CD4-positive, alpha-beta T cell treated with Interleukin-21 for 1 hour (primary cell): ENCODE data around the gene SFSWAP.
"Not testable (repeated sequence)": the region's sequence is repeated elsewhere in the genome, so short reads cannot be mapped to it uniquely, and the experiment has no call there.

Source experiments
- DNase-seq: peaks from one replicate; pipeline ENCODE4 v3.0.0-alpha.2; 2020

SFSWAP gene

DNA sequence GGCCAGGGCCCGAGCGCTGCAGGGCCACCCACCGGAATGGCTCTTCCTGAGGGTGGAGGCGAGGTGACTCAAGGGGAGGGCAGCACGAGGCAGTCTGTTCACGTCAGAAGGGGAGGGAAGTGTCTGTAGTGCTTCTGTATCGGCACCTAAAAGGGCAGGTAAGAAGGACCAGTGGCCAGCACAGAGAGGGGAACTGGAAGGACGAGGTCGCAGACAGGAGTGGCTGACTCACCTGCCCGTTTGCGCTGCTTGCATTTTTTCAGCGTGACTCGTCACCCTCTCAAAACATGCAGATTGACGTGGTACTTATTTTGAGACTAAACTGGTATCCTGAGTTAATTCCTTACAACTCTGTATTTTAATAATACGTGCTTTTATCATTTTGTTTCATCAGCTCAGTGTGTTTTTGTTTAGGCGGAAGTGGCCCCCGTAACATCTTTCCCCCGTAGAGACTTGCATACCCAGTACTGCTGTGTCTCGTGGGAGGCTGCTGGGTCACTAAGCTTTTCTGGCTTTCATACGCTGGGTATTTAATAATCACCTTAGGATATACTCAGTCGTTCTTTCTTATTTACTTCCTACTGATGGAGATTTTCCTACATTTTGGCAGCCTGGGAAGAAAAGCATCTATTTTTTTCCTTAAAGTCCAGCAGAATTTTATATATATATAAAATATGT lies 26.4 kb downstream of the SFSWAP start:
- DNase-seq = no peak

DNA sequence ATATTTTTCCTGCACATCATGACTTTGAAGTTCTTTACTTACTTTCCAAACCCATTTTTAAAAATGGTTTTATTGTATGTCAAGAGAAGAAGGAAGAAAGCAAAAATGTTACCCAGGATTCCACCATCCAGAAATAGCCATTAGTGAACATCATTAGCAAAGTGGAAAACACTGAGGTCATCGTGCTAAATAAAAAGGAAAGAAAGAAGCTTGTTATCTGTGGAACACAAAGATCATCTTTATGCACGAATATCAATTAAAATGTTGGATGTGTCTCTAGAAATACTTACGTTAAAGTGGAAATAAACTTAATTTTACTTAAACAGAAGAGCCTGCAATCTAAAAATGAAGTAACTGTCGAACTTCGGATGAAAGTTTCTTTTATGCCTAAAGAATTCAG lies 27.3 kb downstream of the SFSWAP start:
- DNase-seq = no peak

DNA sequence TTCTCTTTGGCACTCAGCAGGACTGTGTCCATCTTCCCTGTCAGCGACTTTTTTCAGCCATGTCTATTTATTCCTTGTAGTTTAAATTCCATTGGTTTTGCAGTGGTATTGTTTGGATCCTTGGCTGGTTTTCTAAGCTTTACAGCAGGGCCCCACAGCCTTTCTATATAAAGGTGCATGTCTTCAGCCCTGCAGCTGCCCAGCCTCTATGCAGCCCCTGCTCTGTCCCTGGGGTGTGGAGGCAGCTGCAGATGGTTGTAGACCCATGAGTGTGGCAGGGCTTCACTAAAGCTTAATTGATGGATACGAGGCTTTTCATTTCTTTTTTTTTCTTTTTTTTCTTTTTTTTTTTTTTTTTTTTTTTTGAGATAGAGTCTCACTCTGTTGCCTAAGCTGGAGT lies 29.7 kb downstream of the SFSWAP start:
- no peak for DNase-seq

DNA sequence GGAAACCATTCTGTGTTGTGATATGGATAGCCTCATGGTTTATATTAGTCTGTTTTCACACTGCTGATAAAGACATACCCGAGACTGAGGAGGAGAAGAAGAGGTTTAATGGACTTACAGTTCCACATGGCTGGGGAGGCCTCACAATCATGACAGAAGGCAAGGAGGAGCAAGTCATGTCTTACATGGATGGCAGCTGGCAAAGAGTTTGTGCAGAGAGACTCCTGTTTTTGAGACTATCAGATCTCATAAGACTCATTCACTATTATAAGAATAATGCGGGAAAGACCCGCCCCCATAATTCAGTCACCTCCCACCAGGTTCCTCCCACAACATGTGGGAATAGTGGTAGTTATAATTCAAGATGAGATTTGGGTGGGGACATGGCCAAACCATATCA lies 31.9 kb downstream of the SFSWAP start:
- DNase-seq = not testable (repeated sequence)

DNA sequence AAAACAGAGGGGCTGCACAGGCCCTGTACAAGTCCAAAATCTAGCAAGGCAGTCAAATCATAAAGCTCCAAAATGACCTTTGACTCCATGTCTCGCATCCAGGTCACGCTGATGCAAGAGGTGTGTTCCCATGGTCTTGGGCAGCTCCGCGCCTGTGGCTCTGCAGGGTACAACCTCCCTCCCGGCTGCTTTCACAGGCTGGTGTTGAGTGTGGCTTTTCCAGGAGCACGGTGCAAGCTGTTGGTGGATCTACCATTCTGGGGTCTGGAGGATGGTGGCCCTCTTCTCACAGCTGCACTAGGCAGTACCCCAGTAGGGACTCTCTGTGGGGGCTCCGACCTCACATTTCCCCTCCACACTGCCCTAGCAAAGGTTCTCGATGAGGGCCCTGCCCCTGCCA lies 32.5 kb downstream of the SFSWAP start:
- not testable (repeated sequence) for DNase-seq

DNA sequence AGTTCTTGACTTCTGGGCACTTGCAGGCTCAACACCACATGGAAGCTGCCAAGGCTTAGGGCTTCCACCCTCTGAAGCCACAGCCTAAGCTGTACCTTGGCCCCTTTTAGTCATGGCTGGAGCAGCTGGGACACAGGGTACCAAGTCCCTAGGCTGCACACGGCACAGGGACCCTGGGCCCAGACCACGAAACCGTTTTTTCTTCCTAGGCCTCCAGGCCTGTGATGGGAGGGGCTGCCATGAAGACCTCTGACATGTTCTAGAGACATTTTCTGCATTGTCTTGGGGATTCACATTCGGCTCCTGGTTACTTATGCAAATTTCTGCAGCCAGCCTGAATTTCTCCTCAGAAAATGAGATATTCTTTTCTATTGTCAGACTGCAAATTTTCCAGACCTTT lies 33.0 kb downstream of the SFSWAP start:
- not testable (repeated sequence) for DNase-seq

DNA sequence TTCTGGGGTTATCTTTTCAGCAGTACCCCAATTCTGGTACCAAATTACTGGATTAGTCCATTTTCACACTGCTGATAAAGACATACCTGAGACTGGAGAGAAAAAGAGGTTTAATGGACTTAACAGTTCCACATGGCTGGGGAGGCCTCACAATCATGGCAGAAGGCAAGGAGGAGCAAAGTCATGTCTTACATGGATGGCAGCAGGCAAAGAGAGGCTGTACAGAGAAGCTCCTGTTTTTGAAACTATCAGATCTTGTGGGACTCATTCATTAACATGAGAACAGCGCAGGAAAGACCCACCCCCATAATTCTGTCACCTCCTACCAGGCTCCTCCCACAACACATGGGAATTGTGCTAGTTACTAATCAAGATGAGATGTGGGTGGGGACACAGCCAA lies 33.8 kb downstream of the SFSWAP start:
- not testable (repeated sequence) for DNase-seq

DNA sequence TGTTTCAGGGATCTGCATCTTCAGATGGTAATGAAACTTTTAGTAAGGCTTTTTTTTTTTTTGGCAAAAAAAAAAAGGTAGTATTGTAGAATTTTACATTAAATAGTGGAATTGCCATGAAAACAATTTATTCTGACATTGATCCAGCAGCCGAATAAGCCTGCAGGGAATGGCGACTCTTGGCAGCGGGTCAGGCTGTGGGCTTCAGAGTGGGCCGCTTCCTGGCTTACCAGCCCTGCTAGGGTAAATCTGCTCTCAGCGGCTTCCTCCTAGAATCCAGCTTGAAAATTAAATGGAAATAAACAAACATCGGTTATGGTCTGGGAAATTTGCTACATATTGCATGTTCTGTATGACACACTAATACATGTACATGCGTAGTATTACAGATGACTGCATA lies 34.8 kb downstream of the SFSWAP start:
- DNase-seq = no peak

DNA sequence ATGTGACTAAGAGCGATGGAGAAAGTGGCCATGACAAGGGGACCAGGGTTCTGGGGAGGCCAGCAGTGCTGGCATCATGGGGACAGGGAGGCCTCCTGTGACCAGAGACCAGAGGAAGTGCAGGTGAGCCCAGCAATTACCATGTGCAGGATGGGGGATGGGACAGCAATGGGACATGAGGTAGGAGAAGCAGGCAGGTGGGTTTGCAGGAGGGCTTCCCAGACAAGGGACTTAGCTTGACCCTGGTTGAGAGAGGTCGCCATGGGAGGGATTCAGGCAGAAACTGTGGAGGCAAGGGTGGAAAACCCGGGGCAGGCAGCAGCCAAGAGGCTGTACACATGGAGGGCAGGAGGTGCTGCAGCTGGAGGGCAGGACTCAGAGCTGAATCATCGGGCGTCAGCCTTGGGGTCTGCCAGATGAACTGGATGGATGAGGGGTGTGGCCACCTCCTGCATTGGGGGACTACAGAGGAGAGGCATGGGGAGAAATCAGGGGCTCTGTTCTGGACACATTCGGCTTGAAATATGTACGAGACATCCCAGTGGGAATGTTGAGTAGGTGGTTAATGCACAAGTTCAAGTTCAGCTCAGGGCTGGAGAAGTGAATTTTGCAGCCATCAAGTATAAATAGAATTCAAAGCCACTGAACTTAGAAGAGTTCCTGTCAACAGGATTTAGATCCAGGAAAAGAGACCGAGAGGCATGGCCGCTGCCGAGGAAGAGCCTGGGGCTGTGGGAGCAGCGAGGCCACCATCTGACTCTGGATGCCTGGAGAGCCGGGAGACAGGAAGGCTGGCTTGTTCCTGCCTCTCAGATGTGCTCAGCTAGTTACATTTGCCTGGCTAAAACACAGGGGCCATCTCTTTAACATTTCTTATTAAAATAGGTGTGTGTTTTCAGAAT lies 36.6 kb downstream of the SFSWAP start:
- no peak for DNase-seq

DNA sequence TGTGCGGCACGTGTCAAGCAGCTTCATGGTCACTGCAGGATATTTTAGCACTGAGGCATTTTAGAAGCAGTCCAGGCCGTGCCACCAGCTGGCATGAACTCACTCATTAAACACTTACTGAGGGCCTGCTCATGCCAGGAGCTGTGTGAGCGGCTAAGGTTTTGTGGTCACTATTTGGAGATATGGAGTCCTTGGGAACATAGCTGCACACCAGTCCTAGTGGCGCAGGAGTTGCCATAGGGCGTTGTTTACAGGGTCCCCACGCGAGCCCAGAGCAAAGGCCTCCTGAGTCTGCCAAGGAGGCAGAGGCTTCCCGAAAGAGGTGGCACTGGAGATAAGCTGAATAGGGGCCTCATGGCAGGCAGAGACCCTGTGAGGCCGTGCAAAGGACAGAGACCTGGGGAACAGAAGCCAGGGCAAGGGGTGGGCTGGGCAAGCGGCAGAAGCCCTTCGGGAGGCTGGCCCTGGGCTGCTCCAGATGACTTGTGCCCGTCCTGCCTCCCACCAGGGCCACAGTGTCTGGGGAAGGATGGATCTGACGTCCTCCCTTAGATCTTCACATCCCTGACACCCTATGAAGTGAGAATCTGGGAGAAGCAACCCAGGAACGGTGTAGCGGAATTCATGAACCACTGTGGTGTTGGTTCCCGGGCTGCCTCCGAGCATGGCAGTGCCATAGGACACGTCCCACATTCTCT lies 38.9 kb downstream of the SFSWAP start:
- DNase-seq = no peak

DNA sequence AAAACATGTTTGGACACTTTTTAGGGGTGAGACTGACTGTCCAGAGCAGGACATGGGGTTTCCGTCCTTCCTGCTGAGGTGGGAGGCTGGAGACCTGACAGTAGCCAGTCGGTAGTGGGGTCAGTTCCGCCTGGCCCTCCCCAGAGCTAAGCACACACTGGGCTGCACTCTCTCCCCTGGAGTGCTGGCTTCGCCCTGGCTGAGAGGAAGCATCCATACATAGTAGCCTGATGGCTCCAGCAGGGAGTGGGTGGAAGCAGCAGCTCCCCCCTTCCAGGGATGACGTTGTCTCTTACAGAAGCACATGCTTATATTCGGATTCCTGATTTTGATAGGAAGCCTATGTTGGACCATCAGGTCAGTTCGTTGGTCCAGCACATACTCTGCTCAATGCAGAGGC lies 40.4 kb downstream of the SFSWAP start:
- no peak for DNase-seq

DNA sequence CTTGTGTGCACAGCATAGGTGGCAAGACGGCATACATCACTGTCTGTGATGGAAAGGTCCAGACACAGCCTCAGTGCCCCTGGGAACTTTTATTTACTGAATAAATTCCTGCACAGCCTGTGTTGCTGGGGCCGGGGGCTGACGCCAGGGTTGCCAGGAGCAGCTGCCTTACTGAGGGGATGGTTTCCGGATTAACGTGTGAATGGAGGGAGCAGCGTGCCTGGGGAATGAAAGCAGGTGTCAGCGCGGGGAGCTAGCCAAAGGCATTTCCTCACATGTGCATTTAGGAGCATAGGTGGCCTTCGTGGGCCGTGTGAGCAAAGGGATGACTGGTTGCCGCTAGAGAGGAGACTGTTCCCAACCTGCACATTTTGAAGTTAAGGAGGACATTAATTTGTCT lies 41.6 kb downstream of the SFSWAP start:
- DNase-seq = no peak

DNA sequence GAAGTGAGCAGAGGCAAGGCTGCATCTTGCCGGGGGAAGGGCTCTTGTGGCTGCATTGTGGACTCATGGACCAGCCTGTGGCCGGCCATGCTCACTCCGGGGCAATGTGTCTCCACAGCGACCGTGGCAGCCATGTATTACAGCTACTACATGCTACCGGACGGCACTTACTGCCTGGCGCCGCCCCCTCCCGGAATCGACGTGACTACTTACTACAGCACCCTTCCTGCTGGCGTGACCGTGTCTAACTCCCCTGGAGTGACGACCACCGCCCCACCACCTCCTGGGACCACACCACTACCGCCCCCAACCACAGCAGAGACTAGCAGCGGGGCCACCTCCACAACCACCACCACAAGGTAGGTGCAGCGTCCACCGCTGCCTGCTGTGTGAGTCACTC lies 42.1 kb downstream of the SFSWAP start:
- no peak for DNase-seq

DNA sequence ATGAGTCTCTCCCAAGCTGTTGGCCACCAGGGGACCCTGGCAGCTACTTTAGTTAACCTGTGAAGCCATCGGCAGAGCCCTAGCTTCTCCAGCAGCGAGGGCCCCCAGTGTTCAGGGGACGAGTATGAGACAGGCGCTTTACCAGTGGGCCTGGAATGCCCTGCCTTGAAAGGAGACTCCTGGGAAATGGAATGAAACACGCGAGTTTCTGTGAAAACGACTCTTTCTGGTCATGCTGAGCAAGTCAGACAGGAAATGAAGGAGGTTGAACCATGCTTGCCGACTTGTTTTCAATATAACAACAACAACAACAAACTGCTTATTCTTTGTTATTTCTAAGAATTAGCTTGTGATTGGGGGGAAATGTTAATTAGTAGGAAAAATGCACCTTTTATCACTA lies 42.9 kb downstream of the SFSWAP start:
- no peak for DNase-seq

DNA sequence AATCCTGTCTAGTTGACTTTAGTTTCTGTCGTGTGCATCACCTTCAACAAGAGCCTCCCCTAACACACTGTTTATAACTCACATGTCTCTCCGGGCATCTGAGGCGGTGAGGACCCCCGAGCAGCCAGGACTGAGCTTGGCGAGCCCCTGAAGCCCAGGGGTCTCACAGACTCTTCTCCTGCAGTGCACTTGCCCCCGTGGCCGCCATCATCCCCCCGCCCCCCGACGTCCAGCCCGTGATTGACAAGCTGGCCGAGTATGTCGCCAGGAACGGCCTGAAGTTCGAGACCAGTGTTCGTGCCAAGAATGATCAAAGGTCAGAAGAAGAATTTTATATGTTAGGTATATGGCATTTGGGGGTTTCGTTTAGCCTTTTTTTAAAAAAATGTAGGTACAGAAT lies 43.3 kb downstream of the SFSWAP start:
- DNase-seq = no peak

DNA sequence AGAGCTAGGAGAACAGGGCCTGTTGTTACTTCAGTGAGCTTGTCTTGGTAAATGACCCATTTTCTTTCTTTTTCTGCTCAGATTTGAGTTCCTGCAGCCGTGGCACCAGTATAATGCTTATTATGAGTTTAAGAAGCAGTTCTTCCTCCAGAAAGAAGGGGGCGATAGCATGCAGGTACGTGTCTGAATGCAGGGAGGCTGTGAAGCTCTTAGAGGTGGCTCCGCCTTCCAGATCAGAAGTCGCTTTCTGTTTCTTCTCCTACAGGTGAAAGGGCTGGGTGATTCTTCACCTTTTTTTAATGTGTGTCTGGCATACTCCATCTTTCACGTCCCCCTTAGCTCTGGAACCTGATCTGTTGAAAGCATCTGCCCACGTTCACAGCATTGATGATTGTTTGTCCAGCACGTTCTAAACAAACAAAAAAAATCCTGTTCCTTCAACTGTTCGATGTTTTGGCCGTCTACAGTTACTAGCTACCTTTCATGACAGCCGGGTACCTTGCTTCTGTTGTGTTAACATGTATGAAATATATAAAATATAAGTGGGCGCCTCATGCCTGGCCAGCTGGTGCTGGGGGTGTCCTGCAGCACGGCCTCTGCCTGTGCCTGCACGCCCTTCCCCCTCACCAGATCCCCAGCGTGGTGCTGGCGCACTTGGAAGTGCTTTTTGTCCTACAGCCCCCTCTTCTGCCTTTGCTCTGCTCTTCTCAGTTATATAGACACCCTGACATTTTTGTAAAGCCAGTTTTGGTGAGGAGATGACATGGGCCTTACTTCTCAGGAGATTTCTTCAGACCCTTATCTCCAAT lies 44.6 kb downstream of the SFSWAP start:
- peak; percentile 39 for DNase-seq

DNA sequence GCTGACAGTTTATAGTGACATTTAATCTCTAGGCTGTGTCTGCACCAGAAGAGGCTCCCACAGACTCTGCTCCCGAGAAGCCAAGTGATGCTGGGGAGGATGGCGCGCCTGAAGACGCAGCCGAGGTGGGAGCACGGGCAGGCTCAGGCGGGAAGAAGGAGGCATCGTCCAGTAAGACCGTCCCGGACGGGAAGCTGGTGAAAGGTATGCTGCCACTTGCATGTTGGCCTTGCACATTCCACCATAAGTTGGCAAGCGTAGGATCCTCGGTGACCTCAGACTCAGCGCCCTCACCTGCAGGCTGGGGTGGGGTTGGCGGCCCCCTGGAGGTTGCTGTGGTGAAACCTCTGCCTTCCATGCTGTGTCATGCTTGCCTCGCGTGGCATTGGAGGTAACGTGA lies 45.6 kb downstream of the SFSWAP start:
- DNase-seq = no peak

DNA sequence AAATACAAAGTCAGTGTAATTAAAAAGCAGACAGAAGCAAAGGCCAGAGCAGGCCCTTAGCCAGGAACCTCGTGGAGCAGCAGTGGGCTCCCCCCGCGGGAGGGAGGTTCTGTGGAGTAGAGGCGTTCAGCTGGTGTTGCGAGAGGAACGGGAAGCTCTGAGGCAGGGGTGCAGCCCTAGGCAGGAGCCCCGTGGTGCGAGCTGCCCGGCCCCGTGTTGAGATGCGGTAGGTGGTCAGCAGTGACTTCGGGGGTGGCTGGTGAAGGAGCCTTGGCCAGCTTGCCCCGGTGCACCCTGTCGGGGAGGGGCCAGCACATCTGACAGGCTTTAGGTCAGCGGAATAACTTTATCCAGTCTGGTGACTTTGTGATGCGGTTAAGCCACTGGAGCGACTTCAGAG lies 46.2 kb downstream of the SFSWAP start:
- no peak for DNase-seq

DNA sequence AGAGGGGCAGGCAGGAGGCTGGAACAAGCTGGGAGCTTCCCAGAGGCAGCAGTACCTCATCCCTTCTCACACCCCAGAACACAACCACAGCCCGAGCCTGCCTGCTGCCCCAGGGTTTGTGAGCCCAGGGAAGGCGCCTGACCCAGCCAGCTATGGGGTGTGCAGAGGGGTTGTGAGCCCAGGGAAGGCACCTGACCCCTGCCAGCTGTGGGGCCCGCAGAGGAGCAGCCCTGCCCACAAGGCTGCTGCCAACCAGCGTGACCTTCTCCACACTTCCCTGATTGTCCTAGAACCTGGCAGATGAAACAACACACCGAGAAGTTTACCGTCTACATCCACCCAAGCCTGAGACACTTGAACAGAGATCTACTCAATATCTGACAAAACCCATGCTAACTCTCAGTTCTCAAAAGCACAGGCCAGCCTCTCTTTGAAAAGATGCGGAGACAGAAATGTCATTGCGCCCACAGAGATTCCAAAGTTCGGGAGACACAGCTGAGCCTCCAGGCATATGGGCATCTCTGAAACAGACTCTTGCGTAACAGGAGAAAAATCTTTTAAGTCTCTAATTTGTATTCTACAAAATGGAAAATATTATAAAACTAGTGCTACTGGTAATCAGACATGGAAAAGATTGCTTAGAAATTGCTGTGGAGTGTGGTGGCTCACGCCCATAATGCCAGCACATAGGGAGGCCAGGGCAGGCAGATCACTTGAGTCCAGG lies 47.3 kb downstream of the SFSWAP start:
- DNase-seq = no peak

DNA sequence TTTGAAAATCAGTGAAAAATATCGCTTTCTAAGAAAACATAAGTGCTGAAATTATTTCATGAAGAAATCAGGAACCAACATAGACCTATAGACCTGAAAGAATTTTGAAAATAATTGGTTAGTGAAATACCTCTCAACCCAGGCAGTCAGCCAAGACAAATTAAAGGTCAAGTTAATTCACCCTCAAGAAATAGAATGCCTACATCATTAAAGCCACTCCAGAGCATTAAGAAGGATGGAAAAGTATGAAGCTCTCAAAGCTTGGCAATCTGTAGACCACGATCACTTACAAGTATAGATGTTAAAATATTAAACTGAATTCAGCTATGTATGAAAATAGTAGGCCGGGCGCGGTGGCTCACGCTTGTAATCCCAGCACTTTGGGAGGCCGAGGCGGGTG lies 48.3 kb downstream of the SFSWAP start:
- DNase-seq = no peak

DNA sequence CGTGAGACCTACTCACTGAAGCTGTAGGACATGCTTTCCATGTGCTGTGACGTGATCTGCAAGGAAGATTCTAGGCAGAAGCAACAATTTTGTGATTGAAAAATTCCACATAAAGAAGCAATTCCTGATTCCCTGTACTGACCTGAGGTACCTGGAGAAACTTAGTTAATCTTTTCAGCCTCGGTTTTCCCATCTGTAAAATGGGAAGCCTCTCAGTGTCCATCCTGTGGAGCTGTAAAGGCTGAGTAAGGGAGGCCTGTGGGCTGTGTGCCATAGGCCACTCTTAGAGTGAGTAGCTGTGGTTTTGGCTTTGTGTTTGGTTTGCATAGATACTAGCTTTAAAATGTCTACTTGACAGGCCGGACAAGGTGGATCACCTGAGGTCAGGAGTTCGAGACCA lies 50.7 kb downstream of the SFSWAP start:
- DNase-seq = no peak

DNA sequence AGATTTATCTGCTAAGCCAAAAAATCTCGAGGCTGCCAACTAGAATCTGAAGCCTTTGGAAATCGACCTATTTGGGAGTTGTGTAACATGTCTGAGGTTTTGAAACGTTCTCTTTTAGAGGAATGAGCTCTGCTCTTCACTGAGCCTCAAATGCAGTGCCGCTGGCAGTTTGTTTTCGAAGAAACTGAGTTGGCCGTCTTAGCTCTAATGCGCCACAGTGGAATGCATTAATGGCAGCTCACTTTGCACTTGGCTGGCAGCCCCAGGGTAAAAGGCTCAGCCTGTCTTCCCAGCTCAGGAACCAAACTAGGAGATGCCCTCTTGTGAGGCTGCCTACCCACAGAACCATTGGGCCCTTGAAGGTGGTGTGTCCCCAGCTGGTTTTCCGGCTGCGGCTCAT lies 53.8 kb downstream of the SFSWAP start:
- no peak for DNase-seq
